Keratinocyte (primary cell): Measurements from ENCODE around the gene CNTNAP5. TPM values are rescaled to one million over a fixed set of nuclear protein-coding genes. Genes with fewer than 3 reads are reported as not detected.

ENCODE experiments used
- DNase-seq: peaks from one replicate; pipeline ENCODE4 v3.0.0-alpha.2; 2011; ENCODE audit warnings: low read depth, missing footprints, low spot score
- FAIRE-seq: peaks from 2 replicates; lab custom pipeline; 2011; peaks lifted over from hg19 to GRCh38; lab: Jason Lieb, UNC
- H2AFZ ChIP-seq: 2 replicates; pipeline ENCODE4 v1.6.0; 2012; ENCODE audit warnings: low read length, control low read depth, inconsistent platforms; ENCODE audit not compliant: control insufficient read depth
- H3K27ac ChIP-seq: 2 replicates; pipeline ENCODE4 v1.5.1; 2011; ENCODE audit warnings: low read length; ENCODE audit not compliant: control insufficient read depth, insufficient read depth
- H3K27me3 ChIP-seq: 3 replicates; pipeline ENCODE4 v1.6.0; 2011; ENCODE audit warnings: low read length; ENCODE audit not compliant: control insufficient read depth, insufficient read depth; ENCODE audit errors: extremely low read depth
- H3K36me3 ChIP-seq, 2 experiments: 2 replicates in 1 of 2; 3 replicates in 1 of 2; pipeline ENCODE4 v1.5.1; 2011; ENCODE audit warnings: low read length in 2 of 2, mild to moderate bottlenecking in 1 of 2; ENCODE audit not compliant: control insufficient read depth in 2 of 2, insufficient read depth in 2 of 2; ENCODE audit errors: extremely low read depth in 1 of 2
- H3K4me1 ChIP-seq: 3 replicates; pipeline ENCODE4 v1.5.1; 2011; ENCODE audit warnings: low read length; ENCODE audit not compliant: control insufficient read depth, insufficient read depth; ENCODE audit errors: extremely low read depth
- H3K4me2 ChIP-seq: 3 replicates; pipeline ENCODE4 v1.6.0; 2011; ENCODE audit warnings: low read depth, low read length; ENCODE audit not compliant: control insufficient read depth, insufficient read depth; ENCODE audit errors: extremely low read depth
- H3K4me3 ChIP-seq, 3 experiments: fragments of 200-600 bp in 1 of 3; sonication (generic) in 1 of 3; 2 replicates in 2 of 3; 3 replicates in 1 of 3; pipeline ENCODE4 v1.5.1; 2011 to 2016; ENCODE audit warnings: low read length in 3 of 3, mild to moderate bottlenecking in 3 of 3, control low read depth in 2 of 3, inconsistent platforms in 1 of 3, low read depth in 1 of 3, mixed read lengths in 1 of 3, mixed run types in 1 of 3, moderate library complexity in 1 of 3; ENCODE audit not compliant: control insufficient read depth in 2 of 3, insufficient read depth in 2 of 3; ENCODE audit errors: extremely low read depth in 1 of 3
- H3K79me2 ChIP-seq: 2 replicates; pipeline ENCODE4 v1.6.0; 2012; ENCODE audit warnings: low read length; ENCODE audit not compliant: control insufficient read depth, insufficient read depth
- H3K9ac ChIP-seq: 3 replicates; pipeline ENCODE4 v1.6.0; 2011; ENCODE audit warnings: low read length; ENCODE audit not compliant: control insufficient read depth, insufficient read depth; ENCODE audit errors: extremely low read depth
- H3K9me1 ChIP-seq: 3 replicates; pipeline ENCODE4 v1.6.0; 2011; ENCODE audit warnings: low read length; ENCODE audit not compliant: control insufficient read depth, insufficient read depth; ENCODE audit errors: extremely low read depth
- H3K9me3 ChIP-seq: 2 replicates; pipeline ENCODE4 v1.5.1; 2012; ENCODE audit warnings: low read depth, low read length; ENCODE audit not compliant: control insufficient read depth
- H4K20me1 ChIP-seq: 3 replicates; pipeline ENCODE4 v1.6.0; 2011; ENCODE audit warnings: low read length; ENCODE audit not compliant: control insufficient read depth, insufficient read depth; ENCODE audit errors: extremely low read depth
- EZH2 ChIP-seq: IDR thresholded peaks from one replicate; pipeline ENCODE4 v1.6.1; 2012; ENCODE audit warnings: inconsistent platforms, mild to moderate bottlenecking, low read length, moderate library complexity
- dilution Hi-C: fragments of 300-500 bp; cut with MboI; formaldehyde crosslinking; loops from one replicate; pipeline ENCODE4 v1.7.0; 2020; ENCODE audit warnings: low sequenced_read_pairs; ENCODE audit not compliant: extremely low pct_ligation_motif_present
- polyA plus RNA-seq, 5 experiments: library from polyadenylated mRNA; depleted of rRNA in 3 of 5; stranded (reverse) in 3 of 5; stranded (forward) in 1 of 5; unstranded in 1 of 5; fragments of >200 nt; gene quantifications; 1 replicate in 1 of 5; 2 replicates in 3 of 5; 3 replicates in 1 of 5; pipeline versions ENCODE4 v1.2.1 to v1.2.3, GENCODE V29; 2011 to 2012; ENCODE audit warnings: missing spikeins in 2 of 5, low read depth in 1 of 5, low replicate concordance in 1 of 5
- TF ChIP-seq, protein P1 (sequence below), 3 experiments: IDR thresholded peaks in 1 of 3; conservative IDR thresholded peaks in 1 of 3; optimal IDR thresholded peaks in 1 of 3; 2 replicates in 2 of 3; 3 replicates in 1 of 3; pipeline versions ENCODE3 to v1.5.1; 2011; ENCODE audit warnings: low read length in 3 of 3, mild to moderate bottlenecking in 3 of 3, moderate library complexity in 2 of 3, control low read depth in 1 of 3, inconsistent platforms in 1 of 3; ENCODE audit not compliant: insufficient read depth in 2 of 3; ENCODE audit errors: extremely low read depth in 1 of 3

The CNTNAP5 gene
- polyA plus RNA-seq, 1 donor (not counting 4 experiments of a cell fraction or from before 2014, with no cell fraction given): not detected

DNA sequence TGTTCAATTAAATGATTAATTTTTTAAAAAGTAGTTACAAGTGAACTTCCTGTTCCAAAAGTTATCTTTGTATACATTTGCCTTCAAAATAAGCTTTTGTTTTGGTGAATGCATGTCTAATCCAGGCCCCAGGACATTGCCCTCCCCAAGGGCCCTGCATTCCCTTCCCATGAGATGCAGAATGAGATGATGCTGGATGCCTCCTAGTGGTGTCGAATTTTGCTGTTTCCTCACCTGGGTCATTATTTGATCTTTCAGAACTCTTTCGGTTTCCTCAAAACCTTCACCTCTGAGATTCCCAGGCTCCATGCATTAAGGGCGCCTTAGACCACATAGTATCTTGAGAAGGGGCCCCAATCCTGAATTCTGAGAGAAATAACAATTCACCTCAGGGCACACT, 728.8 kb downstream of the CNTNAP5 start:
- FAIRE-seq: no peak
- DNase-seq: no peak
- Histone ChIP-seq H3K4me2 (no peak overlapping the region), H3K4me1 (no peaks in the 10 kb centered on the region), H3K27ac (no peak overlapping the region), H3K9me3 (peaks cover 2% of the 10 kb centered on the region), H3K4me3 (no peak overlapping the region), H4K20me1 (no peaks in the 10 kb centered on the region), H3K9ac (no peak overlapping the region), H3K79me2 (no peaks in the 10 kb centered on the region), H3K36me3 (no peaks in the 10 kb centered on the region), H3K27me3 (no peaks in the 10 kb centered on the region), H2AFZ (no peak overlapping the region), H3K9me1 (no peaks in the 10 kb centered on the region)
- dilution Hi-C loops: no loop called here
- TF ChIP-seq, protein P1, sequence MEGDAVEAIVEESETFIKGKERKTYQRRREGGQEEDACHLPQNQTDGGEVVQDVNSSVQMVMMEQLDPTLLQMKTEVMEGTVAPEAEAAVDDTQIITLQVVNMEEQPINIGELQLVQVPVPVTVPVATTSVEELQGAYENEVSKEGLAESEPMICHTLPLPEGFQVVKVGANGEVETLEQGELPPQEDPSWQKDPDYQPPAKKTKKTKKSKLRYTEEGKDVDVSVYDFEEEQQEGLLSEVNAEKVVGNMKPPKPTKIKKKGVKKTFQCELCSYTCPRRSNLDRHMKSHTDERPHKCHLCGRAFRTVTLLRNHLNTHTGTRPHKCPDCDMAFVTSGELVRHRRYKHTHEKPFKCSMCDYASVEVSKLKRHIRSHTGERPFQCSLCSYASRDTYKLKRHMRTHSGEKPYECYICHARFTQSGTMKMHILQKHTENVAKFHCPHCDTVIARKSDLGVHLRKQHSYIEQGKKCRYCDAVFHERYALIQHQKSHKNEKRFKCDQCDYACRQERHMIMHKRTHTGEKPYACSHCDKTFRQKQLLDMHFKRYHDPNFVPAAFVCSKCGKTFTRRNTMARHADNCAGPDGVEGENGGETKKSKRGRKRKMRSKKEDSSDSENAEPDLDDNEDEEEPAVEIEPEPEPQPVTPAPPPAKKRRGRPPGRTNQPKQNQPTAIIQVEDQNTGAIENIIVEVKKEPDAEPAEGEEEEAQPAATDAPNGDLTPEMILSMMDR (optimal IDR thresholded peaks at IDR 0.05 in 1 of 3, IDR thresholded peaks at IDR 0.05 in 1 of 3, conservative IDR thresholded peaks at IDR 0.05 in 1 of 3; ENCODE audit: extremely low read depth in 1 of 3, insufficient read depth in 2 of 3, low read length in 3 of 3): no peak
- TF ChIP-seq EZH2: no peak

DNA sequence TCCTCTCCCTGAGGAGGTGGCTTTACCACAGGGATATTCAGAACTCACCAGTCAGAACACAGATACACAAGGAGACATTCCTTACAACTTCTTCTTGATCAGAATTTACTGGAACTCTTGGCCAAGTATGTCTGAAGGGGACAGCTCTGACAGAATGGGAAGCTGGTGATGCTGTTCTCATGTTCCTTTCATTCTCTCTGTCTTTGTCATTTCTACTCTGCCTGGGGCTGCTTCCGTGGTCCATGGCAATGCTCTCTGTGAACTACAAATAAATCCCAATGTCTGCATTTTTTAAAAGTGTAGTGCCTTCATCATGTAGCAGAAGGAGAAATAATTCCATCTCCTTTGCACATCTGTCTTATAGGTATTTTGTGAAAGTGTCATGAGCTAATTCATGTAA, 730.3 kb downstream of the CNTNAP5 start:
- Histone ChIP-seq H3K27me3 (no peaks in the 10 kb centered on the region), H3K27ac (no peak overlapping the region), H3K4me3 (no peak overlapping the region), H3K4me2 (no peak overlapping the region), H2AFZ (no peak overlapping the region), H3K9me1 (no peaks in the 10 kb centered on the region), H3K36me3 (no peaks in the 10 kb centered on the region), H3K9me3 (peaks cover 2% of the 10 kb centered on the region), H4K20me1 (no peaks in the 10 kb centered on the region), H3K9ac (no peak overlapping the region), H3K79me2 (no peaks in the 10 kb centered on the region), H3K4me1 (no peaks in the 10 kb centered on the region)
- FAIRE-seq: no peak
- TF ChIP-seq EZH2: no peak
- TF ChIP-seq, protein P1 (optimal IDR thresholded peaks at IDR 0.05 in 1 of 3, IDR thresholded peaks at IDR 0.05 in 1 of 3, conservative IDR thresholded peaks at IDR 0.05 in 1 of 3; ENCODE audit: extremely low read depth in 1 of 3, insufficient read depth in 2 of 3, low read length in 3 of 3): no peak
- dilution Hi-C loops: no loop called here
- DNase-seq: no peak
